SU-DHL-6 (cell line): Measurements from ENCODE around the gene POMT2.

Experiments
- CTCF ChIP-seq: fragments of 200-600 bp; sonication (generic); IDR thresholded peaks from one replicate; pipeline ENCODE4 v1.5.1; 2017; ENCODE audit warnings: antibody characterized with exemption, mild to moderate bottlenecking, low read length, moderate library complexity; ENCODE audit not compliant: insufficient read depth, poor library complexity, severe bottlenecking
- EZH2phosphoT487 ChIP-seq: fragments of 200-600 bp; sonication (generic), shearing (Covaris generic); conservative IDR thresholded peaks from 2 replicates; pipeline ENCODE4 v1.6.1; 2018; ENCODE audit warnings: mild to moderate bottlenecking, antibody characterized with exemption, low read length, moderate library complexity, mixed read lengths

- no peak for TF ChIP-seq CTCF
- TF ChIP-seq EZH2phosphoT487, result no peak
These were observed 1.7 kb upstream of the POMT2 start for GRCh38 chr14:77322250-77322902.
